Measurements from ENCODE around the gene TRHDE.

Gene TRHDE

DNA sequence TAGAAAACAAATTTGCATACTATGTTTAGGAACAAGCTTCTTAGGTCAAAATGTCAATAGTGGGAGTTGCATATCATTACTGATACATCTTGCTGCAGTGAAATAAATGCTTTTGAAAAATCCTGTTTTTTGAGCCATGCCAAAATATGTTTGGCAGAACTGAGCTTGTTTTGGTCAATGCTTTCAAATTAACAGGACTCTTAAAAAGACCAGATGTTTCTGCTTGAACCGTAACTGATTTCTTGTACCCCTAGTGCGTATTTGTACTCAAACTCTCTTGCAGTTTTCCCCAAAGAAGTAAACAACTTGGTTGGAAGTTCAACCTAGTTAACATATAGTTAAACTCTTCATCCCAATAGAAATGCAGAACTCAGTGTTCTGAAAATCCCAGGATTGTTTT, 3.4 kb downstream of the TRHDE start:
- no peak for DNase-seq

DNA sequence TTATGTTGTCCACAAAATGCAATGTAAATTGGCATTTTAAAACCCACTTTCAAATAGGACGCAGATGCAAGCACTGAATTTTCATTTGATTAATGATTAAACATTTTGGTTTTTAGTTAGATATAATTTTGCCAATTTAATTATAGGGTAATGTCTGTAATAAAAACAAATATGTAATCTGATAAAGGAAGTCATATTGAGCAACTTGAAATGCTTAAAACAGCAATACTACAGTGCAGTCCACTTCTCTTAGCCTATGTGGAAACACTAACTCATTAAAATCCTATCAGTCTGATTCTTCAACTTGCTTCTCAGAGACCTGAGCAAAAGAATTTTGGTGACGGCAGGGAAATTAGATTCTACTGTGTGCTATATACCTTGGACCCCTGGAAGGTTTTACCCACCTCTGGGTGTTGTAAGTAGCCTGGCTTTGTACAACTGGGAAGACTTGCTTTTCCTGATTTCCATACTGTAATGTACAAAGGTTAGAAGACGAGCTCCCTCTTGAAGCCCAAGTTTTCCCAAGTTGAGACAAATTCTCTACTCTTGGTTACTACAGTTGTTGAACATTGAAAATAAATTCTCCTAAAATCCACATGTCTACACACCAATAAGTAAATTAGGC, 4.1 kb downstream of the TRHDE start:
- DNase-seq = no peak

- DNase-seq = no peak
Measured at GRCh38 chr12:72277415-72277814, 5.2 kb downstream of the TRHDE start.

DNA sequence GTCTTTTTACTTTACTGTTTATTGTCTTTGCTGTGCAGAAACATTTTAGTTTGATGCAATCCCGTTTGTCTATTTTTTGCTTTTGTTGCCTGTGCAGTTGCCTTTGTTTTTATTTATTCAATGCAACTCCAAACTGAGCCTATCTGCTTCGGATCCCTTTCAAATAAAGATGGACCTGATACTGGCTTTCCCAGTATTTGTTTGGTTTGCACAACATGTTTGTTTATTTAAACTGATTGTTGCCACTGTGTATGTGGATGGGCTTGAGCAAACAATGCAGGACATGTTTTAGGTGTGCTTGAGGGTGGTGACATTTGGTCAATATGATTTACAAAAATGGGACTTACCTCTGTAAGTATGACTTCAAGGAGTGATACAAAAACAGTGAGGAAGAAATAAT, 6.7 kb downstream of the TRHDE start:
- DNase-seq = no peak

DNA sequence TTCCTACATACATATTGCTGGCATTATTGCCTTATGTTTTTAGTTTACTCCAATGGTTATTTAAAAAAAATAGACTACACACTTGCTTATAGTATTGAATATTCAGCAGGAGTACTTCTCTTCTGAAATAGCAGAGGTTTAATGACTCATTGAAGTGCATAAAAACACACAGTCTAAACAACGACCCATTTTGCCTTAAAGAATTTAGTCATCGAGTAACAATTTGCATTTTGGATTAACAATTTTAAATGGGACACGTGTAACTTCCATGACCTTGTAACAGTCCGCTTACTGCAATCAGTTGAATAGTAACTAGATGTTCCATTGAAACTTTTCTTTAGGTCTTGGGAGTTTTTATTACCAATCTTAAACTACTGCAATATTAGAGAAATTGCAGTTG, 9.0 kb downstream of the TRHDE start:
- DNase-seq = no peak

DNA sequence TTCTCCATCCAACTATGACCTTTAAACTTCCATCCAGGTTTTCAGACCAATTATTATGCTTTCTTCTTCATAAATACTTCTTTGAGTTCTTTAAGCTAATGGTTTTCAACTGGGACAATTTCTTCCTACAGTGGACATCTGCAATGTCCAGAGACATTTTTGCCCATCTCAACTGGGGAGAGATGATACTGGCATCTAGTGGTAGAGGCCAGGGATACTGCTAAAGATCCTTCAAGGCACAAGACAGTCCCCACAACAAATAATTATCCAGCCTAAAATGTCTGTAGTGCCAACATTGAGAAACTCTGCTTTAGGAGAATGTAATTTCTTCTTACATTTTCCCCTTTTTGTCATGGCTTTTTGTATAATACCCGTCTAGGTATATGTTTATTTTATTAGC, 10.6 kb downstream of the TRHDE start:
- no peak for DNase-seq

- DNase-seq = no peak
Measured at GRCh38 chr12:72285861-72286260, 13.7 kb downstream of the TRHDE start.

DNA sequence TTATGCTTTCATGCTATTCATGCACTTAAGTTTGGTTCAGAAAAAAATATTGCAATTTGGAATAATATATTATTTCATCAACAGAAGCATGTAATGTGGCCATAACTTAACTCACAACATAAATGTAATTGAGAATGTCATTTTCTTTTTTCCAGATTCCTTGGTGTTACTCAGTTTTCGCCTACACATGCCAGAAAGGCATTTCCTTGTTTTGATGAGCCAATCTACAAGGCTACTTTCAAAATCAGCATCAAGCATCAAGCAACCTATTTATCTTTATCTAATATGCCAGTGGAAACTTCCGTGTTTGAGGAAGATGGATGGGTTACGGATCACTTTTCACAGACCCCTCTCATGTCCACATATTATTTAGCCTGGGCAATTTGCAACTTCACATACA, 14.4 kb downstream of the TRHDE start:
- no peak for DNase-seq

DNA sequence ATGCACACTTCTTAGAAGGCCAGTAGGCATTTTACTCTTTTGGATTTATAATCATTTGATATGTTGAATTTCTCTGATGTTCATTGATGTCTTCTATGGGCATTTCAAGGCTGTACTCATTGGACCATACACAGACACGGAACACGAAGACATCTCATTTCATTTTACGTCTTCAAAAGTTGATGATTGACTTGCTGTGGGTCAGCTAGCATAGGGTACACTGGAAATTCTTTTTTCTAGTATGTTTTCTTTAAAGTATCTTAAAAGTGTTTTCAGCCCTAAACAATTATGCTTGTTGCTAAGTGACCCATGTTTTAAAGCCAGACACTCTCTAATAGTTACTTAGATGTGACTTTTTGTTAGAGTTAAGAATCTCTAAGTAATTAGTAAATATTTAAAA, 16.3 kb downstream of the TRHDE start:
- no peak for DNase-seq

GRCh38 chr12:72288911-72289310, 16.7 kb downstream of the TRHDE start:
- DNase-seq = no peak

- no peak for DNase-seq
Measured at GRCh38 chr12:72289633-72290032, 17.5 kb downstream of the TRHDE start.

- DNase-seq = no peak
Measured at GRCh38 chr12:72291175-72291574, 19.0 kb downstream of the TRHDE start.

GRCh38 chr12:72293701-72294100, 21.5 kb downstream of the TRHDE start:
- no peak for DNase-seq

GRCh38 chr12:72295101-72295500, 22.9 kb downstream of the TRHDE start:
- no peak for DNase-seq

DNA sequence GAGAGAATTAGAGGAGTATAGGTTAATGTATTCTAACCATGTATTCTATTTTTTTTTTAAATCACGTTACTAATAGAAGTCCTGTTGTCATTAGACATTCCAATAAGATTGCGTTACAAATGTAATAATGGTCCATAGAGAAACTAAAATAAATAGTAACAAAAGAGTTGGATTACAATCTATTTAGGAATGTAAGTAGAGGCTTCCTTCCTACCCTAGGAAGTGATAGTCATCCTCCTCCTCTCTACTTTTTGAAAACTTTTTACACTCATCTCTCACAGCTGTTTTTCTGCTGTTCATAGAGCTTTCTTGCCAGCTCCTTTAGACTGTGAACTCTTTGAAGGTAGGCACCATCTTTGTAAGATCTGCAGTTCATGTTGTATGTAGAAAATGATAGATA, 23.6 kb downstream of the TRHDE start:
- DNase-seq = no peak

GRCh38 chr12:72296389-72296788, 24.2 kb downstream of the TRHDE start:
- DNase-seq = no peak

- DNase-seq = no peak
Measured at GRCh38 chr12:72297666-72298065, 25.5 kb downstream of the TRHDE start.

- DNase-seq = no peak
Measured at GRCh38 chr12:72300728-72301127, 28.6 kb downstream of the TRHDE start.

- no peak for DNase-seq
Measured at GRCh38 chr12:72304751-72305150, 32.6 kb downstream of the TRHDE start.

GRCh38 chr12:72307229-72307628, 35.1 kb downstream of the TRHDE start:
- DNase-seq = no peak

DNA sequence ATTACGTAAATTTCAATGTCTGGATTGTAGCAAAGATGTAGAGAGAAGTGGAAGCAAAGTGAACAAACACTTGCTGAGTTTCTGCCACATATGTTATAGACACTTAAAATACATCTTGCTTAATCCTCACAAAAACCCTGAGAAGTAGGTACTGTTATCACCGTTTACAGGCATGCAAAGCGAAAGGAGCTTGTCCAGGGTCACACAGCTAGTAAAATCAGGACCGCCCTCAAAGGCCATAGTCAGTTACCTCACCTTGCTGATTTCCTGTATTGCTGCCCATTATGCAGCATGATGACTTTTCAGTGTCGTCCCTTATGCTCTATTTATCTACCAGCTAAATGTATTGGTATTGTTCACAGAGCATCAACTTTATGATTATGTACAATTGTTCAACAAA, 39.8 kb downstream of the TRHDE start:
- DNase-seq = no peak

DNA sequence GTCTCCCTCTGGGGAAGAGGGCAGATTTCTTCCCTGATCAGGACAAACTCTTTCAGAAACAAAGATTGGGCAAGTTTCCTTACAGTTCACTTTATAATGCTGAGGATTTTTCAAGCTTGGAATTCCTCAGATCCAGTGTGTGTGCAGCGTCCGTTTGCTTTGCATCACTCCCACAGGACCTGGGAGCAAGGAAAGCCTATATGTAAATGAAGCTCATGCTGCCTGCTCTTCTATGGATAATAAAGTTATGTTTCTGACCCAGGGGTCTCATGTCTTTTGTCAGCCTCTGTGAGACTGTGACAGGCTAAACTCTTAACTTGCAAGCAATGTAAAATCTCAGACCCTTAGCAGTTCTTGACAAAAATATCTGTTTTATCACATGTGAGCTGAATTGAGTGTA, 41.6 kb downstream of the TRHDE start:
- DNase-seq = no peak

DNA sequence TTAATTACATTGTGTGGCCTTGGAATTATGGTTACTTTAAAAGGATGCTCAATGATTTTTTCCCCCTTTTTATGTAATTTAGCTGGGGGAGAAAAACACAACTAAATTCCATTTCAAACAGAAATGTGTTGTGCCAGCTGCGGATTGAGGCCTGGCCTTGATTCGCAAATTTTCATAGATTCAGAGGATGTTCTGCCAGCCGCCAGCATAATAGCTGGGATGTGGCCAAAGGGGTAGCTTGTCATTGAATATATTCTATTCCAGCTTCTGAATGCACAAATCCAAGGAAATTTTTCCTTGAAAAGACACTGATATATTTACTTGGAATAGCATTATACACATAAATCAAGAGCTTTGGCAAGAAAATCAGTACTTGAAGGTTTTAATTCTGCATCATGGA, 43.7 kb downstream of the TRHDE start:
- no peak for DNase-seq

DNA sequence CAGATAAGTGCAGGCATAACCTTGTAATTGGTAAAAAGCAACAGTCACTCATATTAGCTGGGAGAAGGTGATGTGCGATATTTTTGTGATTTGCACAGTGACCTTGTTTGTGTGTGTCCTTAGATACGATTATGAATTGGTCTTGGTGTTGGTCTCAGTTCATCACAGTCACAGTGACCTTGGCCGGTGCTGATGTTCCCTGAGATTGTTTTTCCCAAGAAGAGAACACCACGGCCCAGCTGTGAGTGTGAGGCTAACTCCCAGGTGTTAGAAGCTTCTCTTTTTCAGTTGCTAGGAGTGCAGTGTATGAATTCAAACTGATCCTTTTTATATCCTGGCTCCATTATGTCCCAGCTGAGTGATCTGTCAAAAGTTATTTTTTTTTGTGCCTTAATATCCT, 46.2 kb downstream of the TRHDE start:
- DNase-seq = no peak

DNA sequence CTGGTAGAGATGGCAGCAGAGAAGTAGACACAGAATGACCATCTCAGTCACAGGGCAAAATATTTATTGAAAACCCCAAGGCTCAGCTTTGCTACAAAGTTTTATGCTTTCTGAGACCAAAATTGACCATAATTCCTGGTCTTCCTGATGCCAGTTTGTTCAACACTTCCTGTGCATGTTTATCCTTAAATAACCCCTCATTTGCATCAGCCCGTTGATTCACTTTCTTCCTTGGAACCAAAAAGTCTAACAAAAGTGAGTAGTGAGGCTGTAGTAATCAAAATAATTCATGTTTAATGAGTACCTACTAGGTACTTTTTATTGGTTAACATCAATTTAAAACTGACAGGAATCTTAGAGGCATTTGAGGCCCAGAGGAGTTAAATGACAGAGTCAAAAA, 51.7 kb downstream of the TRHDE start:
- DNase-seq = no peak

DNA sequence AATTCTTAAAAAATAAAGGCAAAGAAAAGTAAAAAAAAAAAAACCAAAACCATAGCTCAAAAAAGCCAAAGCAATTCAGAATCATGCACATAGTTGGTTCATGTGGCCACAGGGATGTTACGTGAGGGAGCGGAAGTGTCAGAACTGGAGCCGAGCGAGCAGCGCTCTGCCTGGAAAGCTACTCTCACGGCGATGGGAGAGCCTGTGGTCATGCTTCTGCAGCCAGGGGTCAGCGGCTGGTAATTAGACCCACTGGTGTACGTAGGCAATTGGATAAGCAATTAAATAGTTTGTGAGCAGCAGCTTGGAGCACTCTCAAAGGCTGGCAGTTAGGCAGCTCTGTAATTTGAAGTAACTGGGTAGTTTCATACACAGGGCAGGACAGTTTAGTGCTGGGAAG, 58.1 kb downstream of the TRHDE start:
- DNase-seq = no peak

Measured in CD4-positive, alpha-beta T cell treated with Interleukin-17A for 1 hour (primary cell).